ENCODE results near the gene ID3. TPM values are rescaled to one million over a fixed set of nuclear protein-coding genes. Genes with fewer than 3 reads are reported as not detected.

Gene ID3
- total and polyA plus RNA-seq, 2 of the 8 experiments (the other 6 are each of a cell fraction or from before 2014, with no cell fraction given): 240 to 304 TPM

DNA sequence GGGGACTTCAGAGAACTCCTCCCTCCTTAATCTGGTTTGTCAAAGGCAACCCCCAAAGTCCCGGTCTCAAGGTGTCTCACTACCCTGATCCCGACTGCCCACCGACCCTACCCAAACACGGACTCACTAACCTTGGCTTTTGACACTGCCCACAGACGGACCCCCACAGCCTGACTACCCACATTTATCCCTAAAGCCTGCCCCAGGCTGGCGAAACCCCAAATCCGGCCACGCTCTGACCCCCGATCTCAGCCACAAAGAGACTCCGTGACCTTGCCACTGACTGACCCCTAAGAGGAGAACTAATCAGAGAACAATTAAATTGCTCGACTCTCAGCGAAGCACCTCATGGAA, 5.2 kb downstream of the ID3 start (continued):
- TF ChIP-seq EP300 (IDR thresholded peaks at IDR 0.05; ENCODE audit: borderline replicate concordance in 1 of 2, low read depth in 2 of 2, low read length in 2 of 2) (no peak), BACH1 (IDR thresholded peaks at IDR 0.05; ENCODE audit: low read length) (no peak), HDAC6 (IDR thresholded peaks at IDR 0.05; ENCODE audit: low read depth, low read length) (no peak)

Data from H1 (cell line).